ENCODE results near the gene MTAP.

The MTAP gene

DNA sequence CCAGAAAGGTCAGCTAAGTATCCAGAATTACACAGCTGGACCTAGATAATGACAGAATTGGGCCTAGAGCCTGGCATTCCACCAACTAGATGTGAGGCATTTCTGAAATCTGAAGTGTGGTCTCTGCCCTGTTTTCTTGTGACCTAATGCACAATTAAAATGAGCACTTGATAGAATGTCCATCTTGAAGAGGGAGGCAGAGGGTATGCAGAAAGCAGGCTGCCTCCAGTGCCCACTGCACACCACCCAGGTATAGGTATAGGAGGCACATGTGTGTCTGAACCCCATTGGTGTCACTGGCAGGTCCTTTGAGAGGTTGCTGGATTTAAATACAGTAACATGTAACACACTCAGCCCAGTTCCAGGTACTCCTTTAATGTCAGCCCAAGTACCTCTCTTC lies 2.4 kb downstream of the MTAP start:
- no peak for DNase-seq (ENCODE audit: low spot score)

DNA sequence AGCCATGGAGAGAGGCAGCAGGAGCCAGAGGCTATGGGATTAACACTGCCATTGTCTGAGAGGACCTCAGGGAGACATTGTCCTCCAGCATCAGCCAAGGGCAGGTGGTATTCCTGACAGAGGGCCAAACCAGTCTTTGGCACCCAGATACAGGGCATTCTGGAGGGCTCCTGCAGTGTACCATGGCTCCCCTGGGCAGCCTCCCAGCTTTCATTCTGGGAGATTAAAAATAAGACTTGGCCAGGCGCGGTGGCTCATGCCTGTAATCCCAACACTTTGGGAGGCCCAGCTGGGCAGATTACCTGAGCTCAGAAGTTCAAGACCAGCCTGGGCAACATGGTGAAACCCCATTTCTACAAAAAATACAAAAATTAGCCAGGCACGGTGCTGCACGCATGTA lies 4.2 kb downstream of the MTAP start:
- DNase-seq (ENCODE audit: low spot score): no peak

DNA sequence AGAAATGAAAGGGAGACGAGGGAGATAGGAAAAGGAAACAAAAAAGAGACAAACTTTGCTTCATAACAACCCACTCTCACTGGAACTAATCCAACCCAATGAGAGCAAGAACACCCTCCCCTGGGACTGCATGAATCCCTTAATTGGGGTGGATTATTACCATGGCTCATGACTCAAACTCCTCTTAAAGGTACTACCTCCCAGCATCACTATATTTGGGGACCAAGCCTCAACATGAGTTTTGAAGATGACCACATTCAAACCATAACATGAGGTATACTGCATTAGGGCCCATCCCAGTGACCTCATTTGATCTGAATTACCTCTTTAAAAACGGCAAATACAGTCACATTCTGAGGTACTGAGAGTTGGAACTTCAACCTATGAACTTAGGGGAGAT lies 8.0 kb downstream of the MTAP start:
- DNase-seq (ENCODE audit: low spot score): no peak

DNA sequence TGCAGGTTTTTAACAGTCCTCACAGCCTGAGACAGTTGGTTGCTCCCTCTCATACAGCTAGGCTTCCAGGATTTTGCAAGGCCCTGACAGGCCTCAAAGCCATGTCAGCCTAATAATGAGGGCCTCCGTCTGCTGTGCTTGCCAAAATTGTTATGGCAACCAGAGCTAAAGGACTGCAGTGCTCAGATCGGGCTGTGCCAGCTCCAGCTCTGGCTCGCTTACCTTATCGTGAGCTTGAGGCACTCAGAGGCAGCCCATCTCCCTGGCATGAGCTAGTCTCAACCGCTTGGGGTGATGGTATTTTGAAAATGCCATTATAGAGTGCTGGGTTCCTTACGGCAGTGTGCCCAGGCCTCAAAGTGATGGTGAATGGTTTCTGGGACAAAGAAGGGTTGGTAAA lies 8.4 kb downstream of the MTAP start:
- DNase-seq (ENCODE audit: low spot score): no peak

DNA sequence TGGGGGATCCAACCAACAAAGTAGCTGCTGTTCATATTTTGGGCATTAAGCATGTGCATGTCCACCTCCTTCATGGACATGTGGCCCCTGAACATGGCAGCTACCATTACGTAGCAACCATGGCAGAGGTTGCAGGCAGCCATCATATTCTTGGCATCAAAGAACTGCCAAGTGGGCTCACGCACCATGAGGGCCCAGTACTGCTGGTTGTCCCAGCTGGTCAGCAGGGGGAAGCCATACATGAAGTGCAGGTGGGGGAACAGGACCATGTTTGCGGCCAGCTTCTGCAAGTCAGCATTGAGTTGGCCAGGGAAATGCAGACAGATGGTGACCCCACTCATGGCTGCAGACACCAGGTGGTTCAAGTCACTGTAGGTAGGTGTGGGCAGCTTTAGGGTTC lies 9.5 kb downstream of the MTAP start:
- no peak for DNase-seq (ENCODE audit: low spot score)

DNA sequence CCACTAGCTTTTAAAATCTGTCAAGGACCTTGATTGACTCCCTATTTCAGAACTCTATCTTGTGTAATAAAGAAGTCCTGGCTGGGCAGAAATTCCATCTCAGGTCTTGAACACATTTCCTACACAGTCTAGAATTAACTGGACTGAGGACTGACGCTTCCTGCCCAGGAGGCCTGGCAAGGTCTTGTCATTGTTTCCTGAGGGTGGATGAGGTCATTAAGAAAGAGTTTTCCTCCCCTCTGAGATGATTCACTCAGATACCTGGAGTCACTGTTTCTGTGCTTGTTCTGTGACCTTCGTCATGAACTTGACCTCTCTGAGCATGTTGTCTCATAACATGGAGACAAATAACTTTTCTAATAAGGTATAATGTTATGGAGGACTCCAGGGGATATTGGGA lies 10.0 kb downstream of the MTAP start:
- DNase-seq (ENCODE audit: low spot score): no peak

DNA sequence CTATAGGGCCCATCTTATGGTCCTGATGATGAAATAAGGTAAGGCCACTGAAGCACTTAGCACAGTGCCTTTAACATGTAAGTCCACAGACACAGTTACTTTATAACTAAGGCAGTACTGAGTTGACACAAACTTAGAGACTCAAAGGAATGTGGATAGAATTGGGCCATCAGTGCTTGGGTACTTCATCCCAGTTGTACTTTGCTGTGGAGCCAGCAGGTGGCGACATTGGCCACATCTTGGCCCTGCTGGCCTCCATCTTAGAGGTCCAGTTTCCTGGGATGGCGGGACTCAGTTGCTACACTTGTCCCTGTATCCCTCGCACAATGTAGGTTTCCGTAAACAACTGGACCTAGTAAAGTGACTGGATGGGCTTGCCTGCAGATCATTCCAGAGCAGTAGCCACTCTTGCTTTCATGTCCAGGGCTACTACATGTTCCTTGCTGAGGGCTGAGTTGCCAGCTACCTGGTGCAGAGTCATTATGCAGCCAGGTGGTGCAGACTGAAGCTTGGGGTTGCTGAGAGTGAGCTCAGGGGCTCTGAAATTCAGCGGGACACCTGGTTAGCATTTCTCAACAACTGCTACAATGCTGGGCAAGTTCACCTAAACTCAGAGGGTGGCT lies 10.6 kb downstream of the MTAP start:
- peak; percentile 50 for DNase-seq (ENCODE audit: low spot score)

DNA sequence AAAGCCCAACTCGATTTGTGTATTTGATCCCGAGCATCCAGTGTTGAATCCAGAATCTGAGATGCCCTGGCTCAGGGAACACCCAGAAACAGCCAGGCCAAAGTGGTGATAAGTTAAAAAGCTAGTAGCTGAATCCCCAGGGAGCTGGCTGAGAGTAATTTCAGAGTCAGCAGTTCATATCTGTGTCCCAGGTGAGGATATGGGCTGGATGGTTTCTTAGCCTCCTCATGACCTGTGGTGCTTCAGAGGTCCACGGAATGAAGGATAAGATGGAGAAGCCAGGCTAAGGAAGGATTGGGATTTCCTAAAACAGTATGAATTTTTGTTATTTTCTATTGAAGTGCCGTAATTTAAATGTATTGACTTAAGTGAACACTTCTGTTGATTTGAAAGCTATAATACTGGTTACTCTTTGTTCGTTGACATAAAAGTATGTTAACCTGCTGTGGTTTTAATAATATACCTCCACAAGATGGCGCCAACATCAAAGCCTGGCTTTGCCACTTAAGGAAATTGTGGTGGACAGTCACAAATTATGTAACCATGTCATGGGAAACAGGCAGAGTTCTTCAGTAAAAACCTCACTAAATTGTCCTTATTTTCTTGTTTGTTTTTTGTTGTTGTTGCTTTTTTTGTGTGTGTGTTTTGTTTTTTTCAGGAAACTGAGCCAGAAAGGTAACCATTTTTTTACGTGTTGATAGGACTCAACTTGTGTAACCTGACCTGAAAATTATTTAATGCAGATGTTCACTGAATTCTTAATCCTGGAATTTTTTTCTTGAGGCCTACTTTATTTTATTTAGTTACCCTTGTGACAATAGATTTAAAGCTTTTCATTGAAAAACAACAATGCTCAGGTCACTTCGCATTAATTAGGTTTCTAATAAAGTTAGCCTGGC lies 11.4 kb downstream of the MTAP start:
- no peak for DNase-seq (ENCODE audit: low spot score)

DNA sequence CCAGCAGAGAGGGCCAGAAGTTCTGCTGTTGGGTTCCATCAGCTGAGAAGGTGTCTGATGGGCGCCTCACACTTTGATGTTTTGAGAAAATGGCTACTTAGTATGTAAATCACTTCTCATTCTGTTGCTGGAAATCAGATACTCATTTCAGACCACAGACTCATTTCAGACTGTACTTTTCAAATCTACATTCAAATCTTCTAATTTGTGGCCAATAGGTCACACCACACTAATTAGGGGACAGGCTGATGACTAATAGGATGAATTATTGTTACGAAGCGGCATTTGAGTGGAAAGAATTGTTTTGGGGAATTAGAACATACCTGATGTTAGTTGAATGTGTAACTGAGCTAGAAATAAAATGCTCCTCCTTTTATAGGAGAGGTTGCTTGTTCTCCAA lies 13.2 kb downstream of the MTAP start:
- DNase-seq (ENCODE audit: low spot score): no peak

DNA sequence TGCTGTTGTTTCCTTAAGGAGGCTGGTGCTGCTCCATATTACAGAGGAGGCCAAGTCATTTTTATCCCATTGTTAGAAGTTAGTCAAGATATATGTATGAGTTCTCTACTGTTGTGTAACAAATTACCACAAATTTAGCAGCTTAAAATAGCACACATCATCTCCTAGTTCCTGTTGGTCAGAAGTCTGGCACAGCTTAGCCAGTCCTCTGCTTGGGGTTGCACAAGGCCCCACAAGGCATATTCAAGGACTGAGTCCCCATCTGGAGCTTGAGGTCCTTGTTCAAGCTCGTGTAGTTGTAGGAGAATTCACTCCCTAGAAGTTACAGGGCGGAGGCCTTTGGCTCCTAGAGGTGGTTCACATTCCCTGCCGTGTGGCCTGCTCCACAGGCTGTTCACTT lies 14.7 kb downstream of the MTAP start:
- DNase-seq (ENCODE audit: low spot score): no peak

DNA sequence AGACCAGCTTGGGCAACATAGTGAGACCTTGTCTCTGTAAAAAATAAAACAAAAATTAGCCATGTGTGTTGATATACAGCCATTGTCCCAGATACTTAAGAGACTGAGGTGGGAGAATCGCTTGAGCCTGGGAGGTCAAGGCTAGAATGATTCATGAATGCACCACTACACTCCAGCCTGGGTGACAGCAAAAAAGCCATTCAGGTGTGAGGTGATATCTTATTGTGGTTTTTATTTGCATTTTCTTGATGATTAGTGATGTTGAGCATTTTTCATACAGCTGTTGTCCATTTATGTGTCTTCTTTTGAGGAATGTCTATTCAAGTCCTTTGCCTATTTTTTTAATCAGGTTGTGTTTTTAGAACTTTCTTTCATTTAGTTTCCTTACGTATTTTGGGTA lies 23.2 kb downstream of the MTAP start:
- DNase-seq (ENCODE audit: low spot score): no peak

DNA sequence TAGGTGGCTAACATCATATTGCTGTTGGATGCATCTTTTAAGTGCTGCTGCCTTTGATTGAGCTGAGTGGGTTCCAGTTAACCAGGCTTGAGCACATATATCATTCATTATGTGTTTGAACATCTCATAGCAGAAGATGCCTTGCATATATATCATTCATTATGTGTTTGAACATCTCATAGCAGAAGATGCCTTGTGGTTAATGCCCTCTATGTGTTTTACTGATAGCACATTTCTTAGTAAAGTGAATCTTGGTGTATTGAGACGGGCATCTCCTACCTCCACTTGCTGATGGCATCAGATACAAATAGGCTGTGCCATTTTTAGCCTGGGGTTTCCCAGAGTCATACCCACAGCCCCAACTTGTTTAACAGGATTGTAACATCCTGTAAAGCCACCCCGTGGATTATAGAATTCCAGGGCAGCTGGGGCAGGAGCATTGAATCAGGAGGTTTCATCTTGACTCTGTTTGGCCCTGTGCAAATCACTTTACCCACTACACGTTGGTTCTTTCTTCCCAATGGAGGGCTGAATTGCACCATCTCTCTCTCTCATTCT lies 26.5 kb downstream of the MTAP start:
- no peak for DNase-seq (ENCODE audit: low spot score)

DNA sequence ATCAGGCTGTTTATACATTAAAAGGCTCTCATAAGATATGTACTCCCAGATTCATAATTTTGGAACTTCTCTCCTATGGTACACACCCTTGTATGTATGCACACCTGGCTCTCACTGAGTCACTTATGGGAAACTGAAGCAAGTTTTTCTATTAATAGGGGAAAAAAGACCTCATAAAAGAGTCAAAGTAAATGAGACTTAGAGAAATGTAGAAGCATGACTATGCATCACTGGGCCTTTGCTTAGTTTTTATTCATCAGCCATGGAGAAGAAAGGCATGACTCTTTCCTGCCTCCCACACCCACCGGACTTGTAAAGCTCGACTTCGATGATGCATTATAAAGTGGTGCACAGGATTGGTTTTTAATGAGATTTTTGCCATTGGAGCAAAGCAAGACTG lies 28.2 kb downstream of the MTAP start:
- DNase-seq (ENCODE audit: low spot score): no peak

DNA sequence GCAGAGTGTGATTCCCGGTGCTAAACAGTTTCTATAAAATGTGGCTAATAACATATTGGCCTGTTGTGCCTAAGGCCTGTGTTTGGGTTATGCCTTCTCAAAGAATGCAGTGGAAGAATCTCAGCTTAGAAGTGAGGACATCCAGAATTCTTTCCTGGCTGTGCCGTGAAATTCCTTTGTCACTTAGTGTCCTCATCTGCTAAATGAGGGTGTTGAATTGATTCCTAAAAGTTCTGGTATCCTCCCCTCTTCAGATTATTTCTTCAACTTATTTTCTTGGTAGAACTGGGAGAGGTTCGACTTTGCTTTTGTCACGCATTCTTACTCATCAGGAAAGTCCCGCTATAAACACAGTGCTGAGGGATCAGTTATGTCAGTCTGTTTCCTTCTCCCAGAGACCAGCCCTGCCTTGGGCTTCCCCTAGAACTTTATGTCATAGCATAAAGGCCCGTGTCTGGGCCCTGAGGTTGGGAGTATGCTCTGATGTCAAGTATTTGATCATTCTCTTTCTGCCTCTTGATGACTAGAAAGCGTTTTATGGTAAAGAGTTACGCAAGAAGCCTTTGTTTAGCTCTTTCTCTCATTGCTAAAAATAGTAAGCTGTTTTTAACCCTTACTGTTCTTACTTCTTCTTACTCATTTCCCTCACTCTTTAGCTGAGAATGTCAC lies 29.5 kb downstream of the MTAP start:
- DNase-seq (ENCODE audit: low spot score): peak; percentile 19

DNA sequence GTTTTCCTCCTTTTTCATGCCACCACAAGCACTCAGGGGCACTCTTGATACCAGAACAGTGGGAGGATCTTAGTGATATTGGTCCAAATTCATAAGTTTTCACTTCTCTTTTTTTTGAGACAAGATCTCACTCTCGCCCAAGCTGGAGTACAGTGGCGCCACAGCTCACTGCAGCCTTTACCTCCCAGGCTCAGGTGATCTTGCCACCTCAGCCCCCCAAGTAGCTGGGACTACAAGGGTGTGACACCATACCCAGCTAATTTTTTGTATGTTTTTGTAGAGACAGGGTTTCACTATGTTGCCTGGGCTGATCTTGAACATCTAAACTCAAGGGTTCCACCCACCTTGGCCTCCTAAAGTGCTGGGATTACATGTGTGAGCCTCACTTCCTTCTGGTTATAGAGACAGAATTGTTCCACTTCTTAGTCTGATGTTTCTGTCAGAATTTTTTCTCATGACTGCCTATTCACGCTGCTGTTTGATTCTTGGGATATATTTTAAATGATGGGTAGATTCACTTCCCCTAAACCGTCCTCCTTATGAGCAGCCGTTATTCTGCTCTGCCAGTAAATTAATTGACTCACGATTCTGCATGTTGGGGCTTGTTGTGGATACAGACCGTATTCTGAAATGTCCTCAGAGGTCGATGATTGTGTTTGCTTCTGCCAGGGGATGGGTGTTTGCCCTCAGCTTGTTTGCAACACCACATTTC lies 30.8 kb downstream of the MTAP start:
- no peak for DNase-seq (ENCODE audit: low spot score)

DNA sequence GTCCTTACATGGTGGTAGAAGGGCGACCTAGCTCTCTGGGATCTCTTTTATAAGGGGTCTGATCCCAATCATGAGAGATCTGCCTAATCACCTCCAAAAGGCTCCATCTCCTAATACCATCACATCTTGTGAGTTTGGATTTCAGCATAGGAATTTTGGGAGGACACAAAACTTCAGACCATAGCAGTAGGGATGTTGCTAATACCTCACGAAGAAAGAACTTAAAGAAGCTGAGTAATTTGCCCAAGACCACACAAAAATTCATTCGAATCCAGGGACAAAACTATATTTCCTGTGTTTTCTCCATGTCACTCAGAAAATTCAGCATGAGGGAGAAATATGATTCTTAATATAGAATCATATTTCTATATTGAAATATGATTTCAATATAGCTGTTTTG lies 32.7 kb downstream of the MTAP start:
- DNase-seq (ENCODE audit: low spot score): no peak

DNA sequence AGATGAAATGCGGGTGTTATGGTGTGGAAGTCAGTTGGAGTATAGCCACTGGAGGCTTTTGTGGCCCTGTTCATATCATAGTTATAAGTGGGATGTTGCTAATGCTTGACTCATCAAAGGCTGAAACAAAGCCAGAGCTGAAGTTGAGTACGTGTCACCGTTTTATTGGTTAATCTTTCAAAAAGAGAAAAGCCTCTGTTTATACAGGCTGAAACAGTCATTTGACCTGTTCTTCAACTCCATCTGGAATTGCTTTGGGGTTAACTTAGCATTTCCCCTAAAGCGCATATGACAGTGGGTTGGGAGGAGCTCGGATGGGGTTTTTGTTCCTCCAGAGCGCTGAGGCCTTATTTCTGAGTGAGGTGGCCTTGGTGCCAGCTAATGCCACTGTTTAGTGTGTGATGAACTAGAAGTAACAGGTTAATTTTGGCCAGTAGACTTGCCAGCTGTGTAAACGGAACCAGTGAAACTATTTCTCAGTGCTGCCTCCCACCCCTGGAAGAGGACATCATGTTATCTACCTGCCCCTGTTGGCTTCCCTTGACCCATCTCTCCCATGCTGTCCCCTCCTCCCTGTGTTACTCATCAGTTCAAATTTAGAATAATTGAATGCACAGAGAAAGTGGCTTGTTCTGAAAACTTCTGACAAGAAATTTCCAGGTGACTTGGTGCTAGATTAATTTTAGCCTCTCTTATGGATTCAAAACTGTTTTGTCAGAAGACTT lies 34.2 kb downstream of the MTAP start:
- no peak for DNase-seq (ENCODE audit: low spot score)

DNA sequence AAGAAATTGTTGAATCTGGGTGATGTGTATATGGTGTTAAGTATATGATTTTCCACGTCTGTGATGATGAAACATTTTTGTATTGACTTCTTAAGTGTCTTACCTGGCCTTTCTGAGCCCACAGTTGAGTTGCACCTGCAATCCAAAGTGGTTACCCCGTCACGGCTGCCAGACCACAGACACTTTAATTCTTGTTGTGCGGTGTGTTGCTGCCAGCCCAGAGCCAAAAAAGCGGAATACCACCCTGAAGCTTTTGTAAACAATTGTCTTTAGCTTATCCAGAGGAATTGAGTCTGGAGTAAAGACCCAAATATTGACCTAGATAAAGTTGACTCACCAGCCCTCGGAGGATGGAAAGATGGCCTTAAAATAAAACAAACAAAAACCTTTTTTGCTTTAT lies 35.1 kb downstream of the MTAP start:
- no peak for DNase-seq (ENCODE audit: low spot score)

DNA sequence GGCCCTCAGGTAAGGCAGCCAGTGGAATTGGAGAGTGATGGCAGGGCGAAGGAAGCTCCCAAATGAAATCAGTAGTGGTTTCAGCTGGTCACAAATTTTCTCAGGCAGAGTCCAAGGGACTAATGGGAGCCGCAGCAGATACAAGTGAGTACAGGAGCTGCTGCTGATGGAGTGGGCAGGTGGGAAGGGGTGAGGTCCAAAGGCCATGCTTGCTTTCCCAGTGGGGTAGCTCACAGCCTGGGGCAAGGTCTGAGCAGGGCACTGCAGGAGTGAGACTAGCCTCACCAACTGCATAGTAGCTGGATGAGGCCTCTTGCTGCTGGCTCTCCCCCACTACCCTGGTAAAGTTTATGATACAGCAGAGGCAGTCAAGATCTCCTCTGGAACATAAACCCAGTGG lies 38.2 kb downstream of the MTAP start:
- DNase-seq (ENCODE audit: low spot score): no peak

DNA sequence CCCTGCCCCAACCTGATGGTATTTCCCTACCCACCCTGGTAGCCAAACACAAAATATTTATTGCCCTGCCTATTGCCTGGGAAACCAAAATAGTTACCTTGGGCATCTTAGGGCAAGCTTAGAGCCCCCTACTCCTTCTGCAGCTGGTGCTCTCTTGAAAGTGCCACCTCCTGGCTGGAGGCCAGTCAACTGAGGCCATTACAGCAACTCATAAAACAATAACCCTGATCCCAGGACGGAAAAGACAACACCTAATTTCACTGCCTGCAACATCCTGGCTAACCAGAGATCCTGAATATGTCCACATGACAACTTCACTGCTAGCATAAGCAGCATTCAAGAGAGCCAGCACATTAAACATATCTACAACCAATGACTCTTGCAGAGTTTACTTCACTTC lies 38.7 kb downstream of the MTAP start:
- no peak for DNase-seq (ENCODE audit: low spot score)

DNA sequence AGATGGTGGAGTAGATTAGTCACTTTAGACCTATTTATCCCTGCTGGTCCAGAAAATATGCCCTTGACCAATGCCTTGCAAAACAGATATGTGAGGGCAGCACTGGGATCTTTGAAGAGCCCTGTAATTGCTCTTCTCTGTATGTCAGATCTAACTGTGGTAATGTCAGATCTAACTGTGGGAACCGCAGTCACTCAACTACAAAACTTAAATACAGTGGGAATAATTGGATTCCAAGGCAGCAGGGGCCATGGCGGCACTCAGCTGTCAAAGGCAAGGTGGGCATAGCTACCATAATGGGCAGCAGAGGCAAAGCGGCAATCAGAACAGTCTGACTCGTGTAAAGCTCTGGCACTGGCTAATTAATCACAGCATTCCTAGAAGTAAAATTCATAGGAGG lies 46.2 kb downstream of the MTAP start:
- no peak for DNase-seq (ENCODE audit: low spot score)

DNA sequence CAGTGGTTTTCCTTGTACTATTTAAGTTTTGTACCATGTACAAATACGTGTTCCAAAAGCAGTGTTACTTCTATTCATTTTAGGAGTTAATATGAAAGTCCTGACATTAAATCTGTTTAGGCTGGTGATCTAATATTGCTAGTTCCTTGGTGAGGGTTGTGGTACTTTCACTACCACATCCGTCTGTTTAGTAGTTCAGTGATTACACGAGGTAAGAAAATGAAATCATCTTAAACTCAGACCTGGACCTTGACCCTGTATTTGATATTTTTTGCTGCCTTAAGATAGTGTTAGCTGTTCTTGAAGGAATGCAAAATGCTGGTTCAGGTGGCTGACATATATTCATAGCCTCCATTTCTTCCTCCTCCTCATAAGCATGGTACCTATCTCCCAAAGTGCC lies 50.3 kb downstream of the MTAP start:
- DNase-seq (ENCODE audit: low spot score): no peak

Measured in HuH-7 (cell line).